A673 (cell line): Measurements from ENCODE around the gene PCDHAC2.

Source experiments
- EZH2 ChIP-seq: fragments of 200-600 bp; sonication (generic); IDR thresholded peaks from 2 replicates; pipeline ENCODE4 v1.6.1; 2017; ENCODE audit warnings: borderline replicate concordance, low read depth, mild to moderate bottlenecking, mixed read lengths, antibody characterized with exemption, low read length; ENCODE audit not compliant: poor library complexity, severe bottlenecking
- TF ChIP-seq, protein P1 (sequence below): fragments of 300-800, 200-600 bp; sonication (generic); conservative IDR thresholded peaks from 2 replicates; pipeline ENCODE4 v1.5.1; 2017; ENCODE audit warnings: low read depth, mild to moderate bottlenecking, antibody characterized with exemption, low read length, moderate library complexity, mixed read lengths

GRCh38 chr5:140934964-140935606, 31.2 kb upstream of the PCDHAC2 start:
- TF ChIP-seq, protein P1, sequence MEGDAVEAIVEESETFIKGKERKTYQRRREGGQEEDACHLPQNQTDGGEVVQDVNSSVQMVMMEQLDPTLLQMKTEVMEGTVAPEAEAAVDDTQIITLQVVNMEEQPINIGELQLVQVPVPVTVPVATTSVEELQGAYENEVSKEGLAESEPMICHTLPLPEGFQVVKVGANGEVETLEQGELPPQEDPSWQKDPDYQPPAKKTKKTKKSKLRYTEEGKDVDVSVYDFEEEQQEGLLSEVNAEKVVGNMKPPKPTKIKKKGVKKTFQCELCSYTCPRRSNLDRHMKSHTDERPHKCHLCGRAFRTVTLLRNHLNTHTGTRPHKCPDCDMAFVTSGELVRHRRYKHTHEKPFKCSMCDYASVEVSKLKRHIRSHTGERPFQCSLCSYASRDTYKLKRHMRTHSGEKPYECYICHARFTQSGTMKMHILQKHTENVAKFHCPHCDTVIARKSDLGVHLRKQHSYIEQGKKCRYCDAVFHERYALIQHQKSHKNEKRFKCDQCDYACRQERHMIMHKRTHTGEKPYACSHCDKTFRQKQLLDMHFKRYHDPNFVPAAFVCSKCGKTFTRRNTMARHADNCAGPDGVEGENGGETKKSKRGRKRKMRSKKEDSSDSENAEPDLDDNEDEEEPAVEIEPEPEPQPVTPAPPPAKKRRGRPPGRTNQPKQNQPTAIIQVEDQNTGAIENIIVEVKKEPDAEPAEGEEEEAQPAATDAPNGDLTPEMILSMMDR = no peak
- TF ChIP-seq EZH2 = no peak
